H7 (cell line): Measurements from ENCODE around the gene DNAJC15. TPM values are rescaled to one million over a fixed set of nuclear protein-coding genes. Genes with fewer than 3 reads are reported as not detected.
"Not testable (repeated sequence)": the region's sequence is repeated elsewhere in the genome, so short reads cannot be mapped to it uniquely, and the experiment has no call there.

Experiments
- DNase-seq: peaks from one replicate; pipeline ENCODE4 v3.0.0; 2012
- H3K27me3 ChIP-seq: 2 replicates; pipeline ENCODE4 v1.6.0; 2011; ENCODE audit warnings: mild to moderate bottlenecking, low read length; ENCODE audit not compliant: control insufficient read depth, insufficient read depth
- H3K36me3 ChIP-seq: replicated peaks from 2 replicates; pipeline ENCODE4 v1.5.1; 2011; ENCODE audit warnings: low read length; ENCODE audit not compliant: control insufficient read depth, insufficient read depth
- H3K4me3 ChIP-seq: 2 replicates; pipeline ENCODE4 v1.5.1; 2011; ENCODE audit warnings: low read depth, mild to moderate bottlenecking, control low read depth, low read length, moderate library complexity; ENCODE audit not compliant: insufficient read depth
- total RNA-seq: library from RNA; depleted of rRNA; stranded (reverse); fragments of >200 nt; shearing (Covaris generic); gene quantifications from 2 replicates; pipeline ENCODE4 v1.2.3, GENCODE V29; 2014

DNAJC15 gene
- total RNA-seq, 1 experiment from 2014 or later = 0.45 TPM

DNA sequence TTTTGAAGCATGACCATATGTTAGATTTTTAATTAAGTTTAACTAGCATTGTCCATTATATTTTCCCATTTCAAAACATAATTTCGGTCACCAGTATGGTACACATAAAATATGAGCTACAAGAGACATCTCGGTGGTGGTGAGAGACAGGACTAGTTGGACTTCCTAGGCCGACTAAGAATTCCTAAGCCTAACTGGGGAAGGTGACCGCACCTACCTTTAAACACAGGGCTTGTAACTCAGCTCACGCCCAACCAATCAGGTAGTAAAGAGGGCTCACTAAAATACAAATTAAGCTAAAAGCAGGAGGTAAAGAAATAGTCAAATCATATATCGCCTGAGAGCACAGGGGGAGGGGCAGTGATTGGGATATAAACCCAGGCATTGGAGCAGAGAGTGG, 22.9 kb downstream of the DNAJC15 start:
- Histone ChIP-seq H3K36me3 (no peaks in the 10 kb centered on the region), H3K4me3 (no peak overlapping the region), H3K27me3 (no peaks in the 10 kb centered on the region)
- no peak for DNase-seq

DNA sequence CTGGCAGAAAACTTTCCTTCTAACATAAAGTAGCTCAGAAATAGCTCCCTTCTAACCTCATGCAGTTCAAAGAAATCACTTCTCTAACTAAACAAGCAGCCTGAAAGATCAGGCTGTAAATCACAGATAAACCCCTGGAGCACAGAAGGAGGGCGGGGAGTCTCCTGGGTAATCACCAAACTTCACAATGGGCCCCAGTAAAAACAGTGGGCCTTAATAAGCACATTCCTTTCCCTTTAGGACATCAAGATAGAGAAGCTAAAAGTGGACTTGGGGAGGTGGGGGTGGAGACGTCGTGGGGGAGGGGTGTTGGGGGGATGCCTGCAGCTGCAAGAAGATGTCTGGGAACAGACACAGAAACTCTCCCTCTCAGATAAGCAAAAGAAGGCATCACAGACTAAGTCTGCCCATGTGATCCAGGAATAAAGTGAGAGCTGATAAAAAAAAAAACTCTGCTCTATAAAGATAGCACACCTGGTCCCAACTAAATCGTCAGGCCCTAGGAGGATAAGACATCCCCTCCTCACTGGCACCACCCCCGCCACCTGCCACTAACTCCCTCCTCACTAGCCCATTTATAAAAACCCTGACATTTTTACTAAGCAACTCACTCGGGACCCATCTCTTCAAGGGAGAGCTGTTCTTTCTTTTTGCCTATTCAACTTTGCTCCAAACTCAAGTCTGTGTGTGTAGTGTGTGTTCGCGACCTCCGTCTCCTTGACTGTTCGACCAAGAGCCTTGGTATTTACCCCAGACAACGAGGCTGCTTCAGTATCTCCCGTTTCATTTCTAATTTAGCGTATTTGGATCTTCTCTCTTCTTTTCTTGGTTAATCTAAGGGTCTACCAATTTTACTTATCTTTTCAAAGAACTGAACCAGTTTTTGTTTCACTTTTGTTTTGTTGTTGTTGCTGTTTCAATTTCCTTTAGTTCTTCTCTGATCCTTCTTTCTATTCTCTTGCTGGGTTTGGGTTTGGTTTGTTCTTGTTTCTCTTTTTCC, 31.7 kb downstream of the DNAJC15 start:
- H3K27me3 ChIP-seq = peaks cover 2% of the 10 kb centered on the region
- H3K4me3 ChIP-seq = no peak overlapping the region; the same call in 1 of the 2 replicates
- no peaks in the 10 kb centered on the region for H3K36me3 ChIP-seq
- DNase-seq = peak; percentile 36

DNA sequence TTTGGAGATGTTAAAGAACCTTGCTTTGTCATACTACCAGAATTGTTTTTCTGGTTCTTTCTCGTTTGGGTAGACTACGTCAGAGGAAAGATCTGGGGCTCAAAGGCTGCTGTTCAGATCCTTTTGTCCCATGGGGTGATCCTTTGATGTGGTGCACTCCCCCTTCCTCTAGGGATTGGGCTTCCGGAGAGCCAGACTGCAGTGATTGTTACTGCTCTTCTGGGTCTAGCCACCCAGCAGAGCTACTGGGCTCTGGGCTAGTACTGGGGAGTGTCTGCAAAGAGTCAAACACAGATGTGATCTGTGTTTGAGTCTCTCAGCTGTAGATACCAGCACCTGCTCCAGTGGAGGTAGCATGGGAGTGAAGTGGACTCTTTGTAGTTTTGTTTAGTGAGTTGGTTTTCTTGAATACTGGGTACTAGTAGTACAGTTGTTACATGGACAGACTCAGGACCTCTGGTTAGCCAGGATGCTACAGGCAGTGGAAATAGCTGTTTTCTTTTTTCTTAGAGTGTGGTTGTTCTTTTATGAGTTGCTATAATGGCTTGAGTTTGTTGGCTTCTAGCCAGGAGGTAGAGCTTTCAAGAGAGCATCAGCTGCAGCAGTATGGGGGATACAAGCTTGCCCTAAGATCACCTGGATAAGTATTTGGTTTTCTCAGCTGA, 34.4 kb downstream of the DNAJC15 start:
- Histone ChIP-seq H3K4me3 (peak overlapping the region; percentile 6; the same call in 1 of the 2 replicates), H3K27me3 (peaks cover 2% of the 10 kb centered on the region), H3K36me3 (no peaks in the 10 kb centered on the region)
- DNase-seq = no peak

DNA sequence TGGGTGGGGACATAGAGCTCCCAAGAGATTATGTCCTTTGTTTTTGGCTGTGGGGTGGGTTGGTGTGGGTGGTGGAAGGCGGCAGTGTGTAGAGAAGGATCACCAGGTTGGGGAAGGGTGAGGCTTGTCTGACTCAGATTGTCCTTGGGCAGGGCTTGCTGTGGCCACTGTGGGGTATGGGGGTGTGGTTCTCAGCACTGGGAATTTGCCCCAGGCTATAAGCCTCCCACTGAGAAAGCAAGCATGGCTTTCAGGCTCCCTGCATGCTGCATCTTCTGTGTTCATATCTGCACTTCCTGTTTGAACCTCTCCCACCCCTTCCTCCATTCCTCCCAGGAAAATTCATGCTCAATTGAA, 34.9 kb downstream of the DNAJC15 start:
- Histone ChIP-seq H3K27me3 (peaks cover 2% of the 10 kb centered on the region), H3K4me3 (no peak overlapping the region; the same call in 1 of the 2 replicates), H3K36me3 (no peaks in the 10 kb centered on the region)
- no peak for DNase-seq

DNA sequence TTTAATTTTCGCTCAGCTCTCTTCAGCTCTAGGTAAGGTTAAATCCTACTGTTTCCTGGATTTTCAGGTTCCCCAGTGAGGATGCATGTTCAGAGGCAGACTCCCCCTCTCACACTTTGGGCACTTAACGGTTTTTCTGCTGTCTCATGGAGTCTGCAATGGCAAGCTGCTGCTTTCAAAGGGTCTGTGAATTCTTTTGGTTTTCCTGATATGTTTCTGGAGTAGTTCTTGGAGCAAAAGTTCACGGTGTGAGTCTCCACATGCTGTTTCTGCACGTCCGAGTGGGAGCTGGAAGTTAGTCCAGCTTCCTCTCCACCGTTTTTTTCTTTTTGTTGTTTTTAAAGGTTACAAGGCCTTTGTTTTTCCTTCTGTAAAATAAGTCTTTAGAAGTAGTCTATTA, 35.4 kb downstream of the DNAJC15 start:
- H3K27me3 ChIP-seq = no peaks in the 10 kb centered on the region; the same call in 1 of the 2 replicates
- H3K4me3 ChIP-seq = no peak overlapping the region; the same call in 1 of the 2 replicates
- no peak for DNase-seq
- no peaks in the 10 kb centered on the region for H3K36me3 ChIP-seq

DNA sequence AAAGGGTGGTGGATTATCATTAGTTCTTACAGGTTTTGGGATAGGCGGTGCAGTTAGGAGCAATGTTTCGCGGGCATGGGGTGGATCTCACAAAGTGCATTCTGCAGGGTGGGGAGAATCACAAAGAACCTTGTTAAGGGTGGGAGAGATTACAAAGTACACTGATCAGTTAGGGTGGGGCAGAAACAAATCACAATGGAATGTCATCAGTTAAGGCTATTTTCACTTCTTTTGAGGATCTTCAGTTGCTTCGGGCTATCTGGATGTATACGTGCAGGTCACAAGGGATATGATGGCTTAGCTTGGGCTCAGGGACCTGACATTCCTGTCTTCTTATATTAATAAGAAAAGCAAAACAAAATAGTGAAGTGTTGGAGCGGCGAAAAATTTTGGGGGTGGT, 36.4 kb downstream of the DNAJC15 start:
- not testable (repeated sequence) for H3K4me3 ChIP-seq, H3K36me3 ChIP-seq, H3K27me3 ChIP-seq, DNase-seq

DNA sequence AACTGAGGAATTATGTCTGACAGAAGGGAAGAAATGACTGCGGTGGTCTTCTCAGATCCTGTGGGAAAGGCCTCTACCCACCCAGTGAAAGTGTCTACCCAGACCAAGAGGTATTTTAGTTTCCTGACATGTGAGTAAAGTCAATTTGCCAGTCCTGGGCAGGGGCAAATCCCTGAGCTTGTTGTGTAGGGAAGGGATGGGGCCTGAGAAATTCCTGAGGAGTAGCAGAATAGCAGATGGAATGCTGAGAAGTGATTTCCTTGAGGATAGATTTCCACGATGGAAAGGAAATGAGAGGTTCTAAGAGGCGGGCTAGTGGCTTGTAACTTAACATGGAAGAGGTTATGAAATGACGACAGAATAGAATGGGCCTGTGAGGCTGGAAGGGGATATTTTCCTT, 37.4 kb downstream of the DNAJC15 start:
- not testable (repeated sequence) for DNase-seq, H3K27me3 ChIP-seq, H3K36me3 ChIP-seq, H3K4me3 ChIP-seq

DNA sequence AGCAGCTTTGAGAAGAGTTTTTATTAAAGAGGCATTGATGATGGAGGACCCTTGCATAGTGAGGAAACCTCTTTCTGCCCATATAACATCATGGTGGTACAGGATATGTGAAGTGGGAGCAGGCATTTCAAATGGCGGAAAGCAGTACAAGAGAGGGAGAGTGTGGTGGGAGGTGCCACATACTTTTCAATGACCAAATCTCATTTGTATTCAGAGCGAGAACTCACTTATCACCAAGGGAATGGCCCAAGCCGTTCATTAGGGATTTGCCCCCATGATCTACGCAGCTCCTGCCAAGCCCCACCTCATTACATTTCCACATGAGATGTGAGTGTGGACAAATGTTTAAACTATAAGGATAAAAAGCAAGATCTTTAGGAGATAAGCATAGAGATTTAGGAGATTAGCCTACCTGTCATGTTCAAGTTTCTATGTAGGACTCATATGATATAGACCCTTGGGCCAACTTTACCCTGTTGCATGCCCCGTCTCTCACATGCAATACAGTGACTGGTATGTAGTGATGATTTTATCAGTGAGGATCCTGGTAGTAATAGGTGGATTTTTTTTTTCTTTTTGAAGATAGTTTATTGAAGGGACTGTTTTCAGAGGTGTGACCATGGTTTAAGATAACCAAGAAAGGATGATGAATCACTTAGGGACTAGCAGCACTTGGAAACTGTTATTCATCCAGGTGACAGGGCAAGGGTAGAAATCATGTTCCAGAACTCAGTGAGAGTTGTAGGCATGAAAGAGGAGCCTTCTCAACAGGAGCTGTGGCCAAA, 38.3 kb downstream of the DNAJC15 start:
- Histone ChIP-seq H3K27me3 (no peaks in the 10 kb centered on the region; the same call in 1 of the 2 replicates), H3K36me3 (no peaks in the 10 kb centered on the region), H3K4me3 (no peak overlapping the region)
- DNase-seq = no peak

DNA sequence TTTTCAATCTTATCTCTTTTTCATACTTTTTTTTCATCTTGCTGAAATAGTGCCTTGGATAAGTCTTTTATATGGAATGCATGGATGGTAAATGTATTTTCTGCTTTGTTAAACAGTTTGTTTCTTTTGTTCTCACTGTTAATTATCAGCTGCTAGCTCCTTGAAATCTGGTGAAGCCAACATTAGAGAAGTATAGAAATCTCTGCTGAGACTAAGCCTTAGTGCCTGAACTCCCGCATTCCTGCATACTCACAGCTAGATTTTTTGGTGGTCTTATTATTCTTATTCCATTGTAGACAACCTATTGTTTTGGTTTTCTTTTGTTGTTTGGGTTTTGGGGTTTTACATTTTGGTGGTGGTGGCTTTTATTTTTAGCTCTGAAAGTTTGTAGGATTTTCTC, 48.4 kb downstream of the DNAJC15 start:
- peak; percentile 20 for DNase-seq
- H3K4me3 ChIP-seq = no peak overlapping the region
- no peaks in the 10 kb centered on the region for H3K27me3 ChIP-seq
- H3K36me3 ChIP-seq = no peaks in the 10 kb centered on the region

DNA sequence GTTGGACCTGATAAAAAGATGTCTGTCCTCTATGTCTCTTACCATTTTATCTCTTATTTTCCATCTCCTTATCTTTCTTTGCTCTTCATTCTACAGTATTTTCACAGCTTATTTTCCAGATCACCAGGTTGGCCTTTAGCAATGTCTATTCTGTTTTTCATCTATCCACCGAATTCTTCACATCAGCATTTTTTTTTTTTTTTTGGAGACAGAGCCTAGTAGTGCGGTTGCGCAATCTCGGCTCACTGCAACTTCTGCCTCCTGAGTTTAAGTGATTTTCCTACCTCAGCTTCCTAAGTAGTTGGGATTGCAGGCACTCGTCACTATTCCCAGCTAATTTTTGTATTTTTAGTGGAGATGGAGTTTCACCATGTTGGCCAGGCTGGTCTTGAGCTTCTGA, 49.0 kb downstream of the DNAJC15 start:
- Histone ChIP-seq H3K4me3 (no peak overlapping the region), H3K27me3 (no peaks in the 10 kb centered on the region), H3K36me3 (no peaks in the 10 kb centered on the region)
- DNase-seq = no peak

DNA sequence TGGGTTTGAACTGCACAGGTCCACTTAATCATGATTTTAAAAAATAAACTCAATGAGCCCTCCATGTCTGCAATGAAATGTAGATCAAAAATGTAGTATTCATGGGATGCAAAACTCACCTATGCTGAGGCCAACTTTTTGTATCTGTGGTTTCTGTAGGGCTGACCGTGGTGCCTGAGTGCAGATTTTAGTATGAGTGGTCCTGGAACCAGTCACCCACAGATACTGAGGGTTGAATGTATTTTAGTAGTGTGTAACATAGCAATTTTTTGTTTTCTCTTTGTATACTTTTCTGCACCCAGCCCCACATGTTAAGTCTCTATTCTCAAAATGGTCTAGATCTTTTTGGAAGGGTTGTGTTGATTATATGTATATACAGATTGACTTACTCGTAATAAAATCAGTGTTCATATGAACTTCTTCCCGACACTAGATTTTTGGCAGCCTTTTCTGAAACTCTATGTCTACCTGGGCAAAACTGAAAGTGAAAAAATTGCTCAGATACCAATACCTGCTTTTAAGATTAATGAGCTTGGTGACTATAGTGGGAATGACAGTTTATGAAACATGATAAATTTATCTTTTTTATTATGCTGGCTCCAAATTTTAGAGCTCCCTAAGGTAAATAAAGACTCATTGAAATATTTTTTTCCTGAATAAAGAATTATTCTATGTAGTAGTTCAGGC, 51.6 kb downstream of the DNAJC15 start:
- Histone ChIP-seq H3K27me3 (no peaks in the 10 kb centered on the region), H3K36me3 (no peaks in the 10 kb centered on the region), H3K4me3 (no peak overlapping the region)
- DNase-seq = no peak

DNA sequence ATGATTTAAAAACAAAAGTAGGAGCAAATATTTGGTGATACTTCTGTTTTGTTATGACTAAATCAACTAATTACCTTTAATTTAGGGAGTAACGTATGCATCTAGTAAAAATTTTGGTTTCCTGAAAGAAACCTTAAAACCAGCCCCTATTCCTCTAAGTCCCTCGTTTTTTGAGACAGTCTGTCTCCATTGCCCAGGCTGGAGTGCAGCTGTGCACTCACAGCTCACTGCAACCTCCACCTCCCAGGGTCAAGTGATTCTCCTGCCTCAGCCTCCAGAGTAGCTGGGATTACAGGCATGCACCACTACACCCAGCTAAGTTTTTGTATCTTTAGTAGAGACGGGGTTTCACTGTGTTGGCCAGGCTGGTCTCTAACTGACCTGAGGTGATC, 52.1 kb downstream of the DNAJC15 start:
- H3K27me3 ChIP-seq, H3K36me3 ChIP-seq, DNase-seq, H3K4me3 ChIP-seq: not testable (repeated sequence)

DNA sequence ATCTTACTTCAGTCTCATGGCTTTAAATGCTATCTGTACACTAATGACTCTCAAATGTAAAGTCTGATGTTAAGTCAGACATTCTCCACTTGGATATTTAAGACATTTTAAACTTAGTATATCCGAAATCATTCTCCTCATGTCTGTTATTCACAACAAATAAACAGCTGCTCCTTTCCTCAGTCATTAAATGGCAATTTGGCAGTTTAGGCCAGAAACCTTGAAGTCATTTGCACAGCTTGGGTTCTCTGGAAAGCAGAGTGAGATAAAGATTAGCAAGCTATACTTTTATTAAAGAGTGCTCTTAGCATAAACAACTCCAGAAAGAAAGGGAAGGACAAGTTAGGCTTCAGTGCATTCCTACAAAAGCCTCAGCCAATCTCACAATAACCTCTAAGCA, 53.7 kb downstream of the DNAJC15 start:
- DNase-seq = no peak
- no peaks in the 10 kb centered on the region for H3K36me3 ChIP-seq
- H3K4me3 ChIP-seq = no peak overlapping the region
- H3K27me3 ChIP-seq = no peaks in the 10 kb centered on the region

DNA sequence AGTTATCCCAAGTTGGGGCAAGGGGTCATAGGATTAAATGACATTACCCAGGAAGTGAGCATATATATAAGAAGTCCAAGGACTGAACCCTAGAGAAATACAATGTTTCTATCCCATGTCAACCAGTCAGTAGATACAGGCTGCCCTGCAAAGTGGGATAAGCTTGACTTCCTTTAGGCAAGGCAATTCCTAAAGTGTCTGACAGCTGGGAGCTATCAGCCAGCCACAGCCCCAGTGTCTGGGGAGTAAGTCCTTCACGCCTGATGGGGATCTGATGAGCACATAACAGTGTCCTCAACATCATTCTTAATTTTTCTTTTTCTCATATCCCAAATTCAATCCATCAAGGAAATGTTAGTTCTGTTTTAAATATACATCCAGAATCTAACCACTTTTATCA, 54.1 kb downstream of the DNAJC15 start:
- DNase-seq = no peak
- Histone ChIP-seq H3K27me3 (no peaks in the 10 kb centered on the region), H3K36me3 (no peaks in the 10 kb centered on the region), H3K4me3 (no peak overlapping the region)
